H9 (cell line): ENCODE measurements around the gene XG. TPM values are rescaled to one million over a fixed set of nuclear protein-coding genes. Genes with fewer than 3 reads are reported as not detected.
"Not testable (repeated sequence)": the region's sequence is repeated elsewhere in the genome, so short reads cannot be mapped to it uniquely, and the experiment has no call there.

Experiments
- DNase-seq: peaks from one replicate; pipeline ENCODE4 v3.0.0-alpha.2; 2017
- H2AFZ ChIP-seq: one replicate; pipeline ENCODE4 v1.6.1; 2013; ENCODE audit warnings: mild to moderate bottlenecking, low read length, control low read depth, moderate library complexity
- H2AK5ac ChIP-seq: 2 replicates; pipeline ENCODE4 v1.6.1; 2013; ENCODE audit warnings: low read length, control low read depth, mixed read lengths; ENCODE audit not compliant: insufficient read length
- H2BK120ac ChIP-seq: one replicate; pipeline ENCODE4 v1.6.1; 2013; ENCODE audit warnings: low read depth, mild to moderate bottlenecking, low read length, control low read depth, inconsistent platforms; ENCODE audit not compliant: poor library complexity, severe bottlenecking
- H2BK12ac ChIP-seq: 2 replicates; pipeline ENCODE4 v1.6.1; 2013; ENCODE audit warnings: low read length, control low read depth, mixed read lengths, low read depth; ENCODE audit not compliant: insufficient read length
- H2BK15ac ChIP-seq: 2 replicates; pipeline ENCODE4 v1.6.1; 2013; ENCODE audit warnings: low read depth, low read length, control low read depth
- H2BK20ac ChIP-seq: one replicate; pipeline ENCODE4 v1.6.1; 2013; ENCODE audit warnings: low read depth, mild to moderate bottlenecking, low read length, control low read depth, inconsistent platforms; ENCODE audit not compliant: poor library complexity, severe bottlenecking
- H2BK5ac ChIP-seq: 2 replicates; pipeline ENCODE4 v1.6.1; 2013; ENCODE audit warnings: low read length, control low read depth, mixed read lengths; ENCODE audit not compliant: insufficient read length
- H3K14ac ChIP-seq: 2 replicates; pipeline ENCODE4 v1.6.1; 2013; ENCODE audit warnings: low read length, control low read depth; ENCODE audit not compliant: insufficient read depth
- H3K18ac ChIP-seq: 2 replicates; pipeline ENCODE4 v1.6.1; 2013; ENCODE audit warnings: low read depth, mild to moderate bottlenecking, mixed read lengths, low read length, control low read depth; ENCODE audit not compliant: insufficient read length
- H3K23ac ChIP-seq: 2 replicates; pipeline ENCODE4 v1.6.1; 2013; ENCODE audit warnings: low read length, control low read depth, mixed read lengths, low read depth; ENCODE audit not compliant: insufficient read length
- H3K23me2 ChIP-seq: 2 replicates; pipeline ENCODE4 v1.6.1; 2013; ENCODE audit warnings: low read depth, mild to moderate bottlenecking, mixed read lengths, low read length, control low read depth; ENCODE audit not compliant: insufficient read length, poor library complexity, severe bottlenecking
- H3K27ac ChIP-seq: 2 replicates; pipeline ENCODE4 v1.5.1; 2013; ENCODE audit warnings: low read length, control low read depth, mixed read lengths, low read depth; ENCODE audit not compliant: insufficient read length
- H3K27me3 ChIP-seq: 2 replicates; pipeline ENCODE4 v1.6.1; 2013; ENCODE audit warnings: low read length, control low read depth, inconsistent platforms; ENCODE audit not compliant: insufficient read depth
- H3K4ac ChIP-seq: 2 replicates; pipeline ENCODE4 v1.6.1; 2013; ENCODE audit warnings: low read depth, mild to moderate bottlenecking, control low read depth, inconsistent platforms, low read length, moderate library complexity
- H3K4me1 ChIP-seq: 2 replicates; pipeline ENCODE4 v1.6.1; 2013; ENCODE audit warnings: low read length, control low read depth, inconsistent platforms; ENCODE audit not compliant: insufficient read depth
- H3K4me2 ChIP-seq: 2 replicates; pipeline ENCODE4 v1.6.1; 2013; ENCODE audit warnings: low read length, control low read depth, mixed read lengths; ENCODE audit not compliant: insufficient read length, insufficient read depth
- H3K56ac ChIP-seq: 2 replicates; pipeline ENCODE4 v1.6.1; 2013; ENCODE audit warnings: low read depth, mild to moderate bottlenecking, mixed read lengths, low read length, control low read depth; ENCODE audit not compliant: insufficient read length
- H3K79me1 ChIP-seq: 2 replicates; pipeline ENCODE4 v1.6.1; 2013; ENCODE audit warnings: low read depth, mild to moderate bottlenecking, moderate library complexity, low read length, control low read depth, inconsistent platforms; ENCODE audit not compliant: insufficient read depth, poor library complexity, severe bottlenecking
- H3K79me2 ChIP-seq: 2 replicates; pipeline ENCODE4 v1.6.1; 2013; ENCODE audit warnings: low read length, control low read depth, inconsistent platforms; ENCODE audit not compliant: insufficient read depth
- H3K9ac ChIP-seq: 2 replicates; pipeline ENCODE4 v1.6.1; 2013; ENCODE audit warnings: low read length, control low read depth, mixed read lengths; ENCODE audit not compliant: insufficient read length; ENCODE audit errors: extremely low read depth
- H3K9me3 ChIP-seq: one replicate; pipeline ENCODE4 v1.6.1; 2013; ENCODE audit warnings: low read depth, low read length, inconsistent platforms; ENCODE audit not compliant: control insufficient read depth
- H3T11ph ChIP-seq: one replicate; pipeline ENCODE4 v1.6.1; 2013; ENCODE audit warnings: mild to moderate bottlenecking, low read length, control low read depth, inconsistent platforms
- H4K20me1 ChIP-seq: one replicate; pipeline ENCODE4 v1.6.1; 2013; ENCODE audit not compliant: control insufficient read depth, insufficient read length, insufficient read depth
- H4K5ac ChIP-seq: 2 replicates; pipeline ENCODE4 v1.6.1; 2013; ENCODE audit warnings: low read depth, mild to moderate bottlenecking, mixed read lengths, low read length, control low read depth; ENCODE audit not compliant: insufficient read length
- H4K8ac ChIP-seq: replicated peaks from 2 replicates; pipeline ENCODE4 v1.6.1; 2013; ENCODE audit warnings: low read length, control low read depth, mixed read lengths, low read depth; ENCODE audit not compliant: insufficient read length
- H4K91ac ChIP-seq: 2 replicates; pipeline ENCODE4 v1.6.1; 2013; ENCODE audit warnings: low read depth, mild to moderate bottlenecking, moderate library complexity, mixed read lengths, low read length, control low read depth; ENCODE audit not compliant: insufficient read length
- H3K27ac Mint-ChIP-seq, 3 experiments: 2 replicates in 2 of 3; 3 replicates in 1 of 3; pipeline ENCODE4 v1.8.0; 2020 to 2021; ENCODE audit warnings: mixed read lengths in 3 of 3, mild to moderate bottlenecking in 1 of 3, moderate library complexity in 1 of 3
- H3K27me3 Mint-ChIP-seq: 2 replicates; pipeline ENCODE4 v1.8.0; 2021; ENCODE audit warnings: low read depth, mild to moderate bottlenecking, moderate library complexity, mixed read lengths
- H3K36me3 Mint-ChIP-seq, 3 experiments: 2 replicates in 2 of 3; 3 replicates in 1 of 3; pipeline ENCODE4 v1.8.0; 2020 to 2021; ENCODE audit warnings: low read depth in 3 of 3, mixed read lengths in 3 of 3; ENCODE audit not compliant: insufficient read depth in 1 of 3
- H3K4me1 Mint-ChIP-seq, 2 experiments: 2 replicates each; pipeline ENCODE4 v1.8.0; 2020; ENCODE audit warnings: mixed read lengths in 2 of 2
- H3K4me3 Mint-ChIP-seq, 2 experiments: 2 replicates in 1 of 2; 3 replicates in 1 of 2; pipeline ENCODE4 v1.8.0; 2020 to 2021; ENCODE audit warnings: mild to moderate bottlenecking in 2 of 2, mixed read lengths in 2 of 2, moderate library complexity in 1 of 2
- H3K9me3 Mint-ChIP-seq, 2 experiments: 2 replicates in 1 of 2; 3 replicates in 1 of 2; pipeline ENCODE4 v1.8.0; 2020; ENCODE audit warnings: mild to moderate bottlenecking in 2 of 2, mixed read lengths in 2 of 2, moderate library complexity in 1 of 2
- WGBS: extraction: QIAGEN DNeasy Blood & Tissue Kit; methylation state at CpG from one replicate; pipeline ENCODE4 v1.1.7; 2013; ENCODE audit warnings: missing lambda C conversion rate, low lambda C conversion rate, mixed read lengths; ENCODE audit not compliant: insufficient read length; ENCODE audit errors: extremely low coverage; 5-methylcytosine and 5-hydroxymethylcytosine counted together
- total RNA-seq: library from RNA; stranded (reverse); gene quantifications from 2 replicates; pipeline ENCODE4 v1.2.1, GENCODE V29; 2021

XG gene
- total RNA-seq, 1 experiment from 2014 or later, result 1.1 TPM

- H2BK5ac ChIP-seq, H2BK20ac ChIP-seq, H4K8ac ChIP-seq, H4K5ac ChIP-seq, H2AFZ ChIP-seq, H2AK5ac ChIP-seq, H3K27me3 Mint-ChIP-seq, H4K20me1 ChIP-seq, H3K14ac ChIP-seq, H3K23me2 ChIP-seq, H3K9me3 ChIP-seq, H2BK15ac ChIP-seq, H3K4ac ChIP-seq, H2BK12ac ChIP-seq, H3K79me1 ChIP-seq, H3K23ac ChIP-seq, H3K4me2 ChIP-seq, H3K79me2 ChIP-seq, H3K56ac ChIP-seq, H3K9ac ChIP-seq, H4K91ac ChIP-seq, H3K27me3 ChIP-seq, H3K9me3 Mint-ChIP-seq, H2BK120ac ChIP-seq: not testable (repeated sequence)
- peak overlapping the region; percentile 90 for H3K27ac ChIP-seq
- peaks cover 16% of the 10 kb centered on the region; the same call in 1 of the 2 replicates for H3K4me1 ChIP-seq
- Mint-ChIP-seq H3K36me3 (peaks cover 0 to 17% (median 4%) of the 10 kb centered on the region in 3 experiments; a peak in 4 of 7 replicates), H3K4me1 (peaks cover 66 to 86% of the 10 kb centered on the region in 2 experiments), H3K27ac (peak overlapping the region; percentile 97 to 99 (median 99)), H3K4me3 (peak overlapping the region; percentile 38 to 62)
- H3T11ph ChIP-seq, result peak overlapping the region; percentile 57
- peak; percentile 70 for DNase-seq
- H3K18ac ChIP-seq, result peak overlapping the region; percentile 30
- no CpG with 5 or more reads among the region's 8 CpGs for WGBS
Observed at GRCh38 chrX:2803486-2803885, 51.6 kb downstream of the XG start.

GRCh38 chrX:2804106-2804843 lies 52.4 kb downstream of the XG start:
- H3K56ac ChIP-seq, H2BK5ac ChIP-seq, H4K8ac ChIP-seq, H2AK5ac ChIP-seq, H3K79me1 ChIP-seq, H4K20me1 ChIP-seq, H2BK20ac ChIP-seq, H3K4me2 ChIP-seq, H3K27me3 ChIP-seq, H2AFZ ChIP-seq, H3K23ac ChIP-seq, H3K27me3 Mint-ChIP-seq, H2BK15ac ChIP-seq, H3K9me3 Mint-ChIP-seq, H3K79me2 ChIP-seq, H3K9ac ChIP-seq, H3K9me3 ChIP-seq, H3K23me2 ChIP-seq: not testable (repeated sequence)
- peak overlapping the region; percentile 54 for H2BK12ac ChIP-seq
- peak overlapping the region; percentile 97 to 99 (median 99) for H3K27ac Mint-ChIP-seq
- WGBS, result no CpG with 5 or more reads among the region's 18 CpGs
- H3K14ac ChIP-seq, result peak overlapping the region; percentile 22; the same call in 1 of the 2 replicates
- peak overlapping the region; percentile 79; the same call in 1 of the 2 replicates for H3K4ac ChIP-seq
- peak overlapping the region; percentile 34 to 38; a peak in 3 of 5 replicates for H3K4me3 Mint-ChIP-seq
- peaks cover 6 to 24% (median 10%) of the 10 kb centered on the region in 3 experiments for H3K36me3 Mint-ChIP-seq
- peaks cover 15% of the 10 kb centered on the region; the same call in 1 of the 2 replicates for H3K4me1 ChIP-seq
- peak; percentile 57 for DNase-seq
- H4K5ac ChIP-seq, result peak overlapping the region; percentile 83
- peak overlapping the region; percentile 48 for H3K18ac ChIP-seq
- H3T11ph ChIP-seq, result peak overlapping the region; percentile 57
- H4K91ac ChIP-seq, result peak overlapping the region; percentile 67
- H3K4me1 Mint-ChIP-seq, result peaks cover 64 to 80% of the 10 kb centered on the region in 2 experiments
- H2BK120ac ChIP-seq, result peak overlapping the region; percentile 52
- peak overlapping the region; percentile 90 for H3K27ac ChIP-seq
